HS-27A (cell line): ENCODE results near the gene FGGY.

Source experiments
- DNase-seq: peaks from one replicate; pipeline ENCODE4 v3.0.0-alpha.2; 2012; ENCODE audit warnings: low read depth, missing footprints

FGGY gene

DNA sequence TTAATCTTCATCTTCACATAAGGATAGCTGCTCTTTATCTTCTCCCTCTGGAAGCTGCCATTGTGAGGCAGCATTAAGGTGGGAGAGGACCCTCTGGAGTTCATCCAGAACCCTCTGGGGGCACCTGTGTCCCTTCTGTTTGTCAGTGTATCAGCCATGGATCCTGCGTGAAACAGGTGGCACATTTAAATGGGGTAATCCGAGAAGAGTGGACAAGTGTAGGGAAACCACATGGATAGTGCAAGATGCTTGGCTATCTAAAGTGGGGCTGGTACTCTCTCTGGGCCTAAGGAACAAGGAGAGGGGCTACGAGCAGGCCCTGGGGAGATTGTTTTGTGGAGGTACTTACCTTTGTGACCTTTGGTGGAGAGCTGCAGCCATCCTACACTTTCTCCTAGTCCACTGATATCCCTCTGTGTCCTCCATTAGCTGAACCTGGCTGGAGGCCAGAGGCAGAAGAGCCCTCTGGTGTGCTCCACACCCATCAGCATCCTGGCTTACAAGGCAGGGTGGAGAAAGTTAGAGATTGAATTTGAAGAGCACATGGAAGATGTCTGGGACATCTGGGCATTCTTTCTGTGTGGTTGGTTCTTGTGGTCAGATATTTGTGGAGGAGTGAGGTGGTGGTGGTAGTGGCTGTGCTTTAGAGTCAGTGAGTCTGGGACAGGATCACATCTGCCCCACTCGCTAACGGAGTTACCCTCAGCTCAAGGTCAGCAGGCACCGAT lies 117.7 kb downstream of the FGGY start:
- no peak for DNase-seq

DNA sequence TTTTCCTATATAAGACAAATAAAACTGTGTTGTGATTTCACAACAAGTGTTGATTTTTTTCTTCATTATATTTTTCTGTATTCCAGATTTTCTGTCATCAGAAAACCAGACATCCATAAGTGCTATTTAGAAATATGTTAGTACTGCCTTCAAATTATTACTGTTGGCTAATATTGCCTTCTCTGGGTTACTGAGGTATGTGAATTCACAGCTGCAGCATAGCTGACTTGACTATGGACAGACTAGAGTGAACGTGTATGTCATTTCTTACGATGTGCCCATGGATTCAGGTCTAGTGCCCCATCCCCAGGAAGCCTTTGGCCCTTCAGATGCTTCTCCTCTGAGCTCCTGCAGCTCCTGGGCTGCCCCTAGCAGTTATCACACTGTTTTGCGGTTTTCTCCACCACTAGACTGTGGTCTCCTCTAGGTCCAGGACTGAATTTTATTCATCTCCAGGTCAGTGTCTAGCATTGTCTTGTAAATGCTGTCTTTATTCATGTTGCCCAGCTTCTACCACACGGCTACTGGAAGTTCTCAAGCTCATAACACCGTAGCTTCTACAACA lies 118.5 kb downstream of the FGGY start:
- no peak for DNase-seq

DNA sequence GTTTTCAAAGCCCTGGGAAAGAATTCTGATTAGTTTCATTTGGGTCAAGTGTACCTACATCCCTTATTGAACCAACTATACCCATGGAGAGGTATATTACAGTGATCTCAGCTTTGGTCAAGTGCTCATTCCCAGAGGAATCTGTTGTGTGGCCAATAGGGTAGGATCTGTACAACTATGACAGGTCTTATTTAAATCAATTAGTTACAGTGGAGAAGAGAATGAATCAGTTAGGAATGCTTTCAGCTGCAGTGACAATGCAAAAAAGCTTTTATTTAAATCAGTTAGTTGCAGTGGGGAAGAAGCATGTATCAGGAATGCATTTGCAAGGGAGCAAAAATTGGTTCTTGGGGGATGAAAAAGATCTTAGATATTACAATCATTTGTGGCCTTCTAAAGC lies 119.0 kb downstream of the FGGY start:
- DNase-seq, result no peak

DNA sequence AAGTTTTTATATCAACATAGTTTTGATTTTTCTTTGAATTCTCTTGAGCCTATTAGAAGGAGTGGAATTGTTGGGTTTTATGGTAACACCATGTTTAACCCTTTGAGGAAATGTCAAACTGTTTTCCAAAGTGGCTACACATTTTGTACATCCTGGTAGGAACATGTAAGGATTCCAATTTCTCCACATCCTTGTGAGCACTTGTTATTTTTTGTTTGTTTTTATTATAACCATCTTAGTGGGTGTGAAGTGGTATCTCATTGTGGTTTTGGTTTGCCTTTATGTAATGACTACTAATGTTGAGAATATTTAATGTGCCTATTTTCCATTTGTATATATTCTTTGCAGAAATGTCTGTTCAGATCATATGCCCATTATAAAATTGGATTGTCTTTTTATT lies 120.5 kb downstream of the FGGY start:
- DNase-seq, result no peak

DNA sequence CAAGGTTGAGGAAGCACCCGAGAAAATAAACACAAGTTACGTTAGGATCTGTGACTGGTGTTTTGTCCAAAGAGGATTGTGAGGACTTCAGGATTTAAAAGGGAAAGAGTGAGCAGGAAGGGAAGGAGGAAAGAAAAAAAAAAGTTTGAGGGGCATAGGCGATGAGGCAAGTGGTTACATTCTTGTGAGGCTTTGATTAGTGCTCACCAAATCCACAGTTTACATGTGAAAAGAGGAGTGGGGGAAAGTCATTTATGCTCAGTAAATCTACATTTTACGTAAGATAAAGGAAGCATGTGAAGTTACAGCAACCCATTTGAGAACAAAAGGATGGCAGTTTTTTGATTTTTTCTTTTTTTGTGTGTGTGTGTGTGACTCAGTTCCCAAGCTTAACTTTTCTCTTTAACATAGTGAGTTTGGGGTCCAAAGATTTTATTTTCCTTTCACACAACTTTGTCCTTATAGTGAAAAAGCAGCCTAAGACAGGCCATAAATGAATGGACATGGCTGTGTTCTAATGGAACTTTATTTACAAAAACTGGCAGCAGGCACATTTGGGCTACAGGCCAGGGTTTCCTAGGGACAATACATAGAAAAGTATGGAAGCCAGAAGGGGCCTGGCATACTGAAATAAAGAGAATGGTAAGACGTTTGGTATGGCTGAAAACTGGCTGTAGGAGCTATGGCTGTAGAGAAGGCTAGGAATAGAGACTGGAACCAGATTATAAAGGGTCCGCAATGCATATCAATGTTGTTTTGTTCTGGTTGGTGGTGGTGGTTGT lies 121.7 kb downstream of the FGGY start:
- DNase-seq, result no peak

DNA sequence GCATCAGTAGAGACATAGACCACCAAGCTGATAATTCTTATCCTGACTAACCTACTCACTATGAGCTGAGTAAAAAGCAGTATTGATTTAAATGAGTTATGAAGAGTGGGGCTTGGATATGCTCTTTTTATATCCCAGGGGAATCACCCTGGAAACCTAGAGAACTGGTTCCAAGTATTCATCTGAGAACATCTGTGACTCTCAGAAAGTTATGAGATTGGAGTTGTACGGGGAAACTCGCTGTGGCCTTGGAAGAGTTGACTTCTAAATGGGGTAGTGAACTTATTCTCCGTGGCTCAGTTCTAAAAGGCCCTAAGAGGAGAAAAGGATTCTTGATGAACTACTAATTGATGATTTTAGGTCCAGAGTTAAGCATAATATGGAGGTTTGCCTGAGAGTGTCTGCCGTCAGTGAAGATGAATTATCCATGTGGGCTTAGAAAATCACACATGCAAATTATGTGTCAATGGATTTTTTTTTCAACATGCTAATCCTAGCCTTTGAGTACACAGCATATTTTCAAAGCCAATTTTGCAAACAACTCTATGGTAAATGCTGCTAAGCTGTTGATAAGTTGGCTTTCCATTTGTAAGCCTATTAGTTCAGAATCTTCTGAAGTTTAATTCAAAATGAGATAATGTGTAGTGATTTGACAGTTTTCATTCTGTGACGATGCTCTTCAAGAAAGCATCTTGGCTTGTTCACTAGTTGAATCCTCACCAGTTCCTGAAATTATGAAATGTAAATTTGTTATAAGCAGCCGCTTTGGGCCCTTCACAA lies 122.7 kb downstream of the FGGY start:
- no peak for DNase-seq

DNA sequence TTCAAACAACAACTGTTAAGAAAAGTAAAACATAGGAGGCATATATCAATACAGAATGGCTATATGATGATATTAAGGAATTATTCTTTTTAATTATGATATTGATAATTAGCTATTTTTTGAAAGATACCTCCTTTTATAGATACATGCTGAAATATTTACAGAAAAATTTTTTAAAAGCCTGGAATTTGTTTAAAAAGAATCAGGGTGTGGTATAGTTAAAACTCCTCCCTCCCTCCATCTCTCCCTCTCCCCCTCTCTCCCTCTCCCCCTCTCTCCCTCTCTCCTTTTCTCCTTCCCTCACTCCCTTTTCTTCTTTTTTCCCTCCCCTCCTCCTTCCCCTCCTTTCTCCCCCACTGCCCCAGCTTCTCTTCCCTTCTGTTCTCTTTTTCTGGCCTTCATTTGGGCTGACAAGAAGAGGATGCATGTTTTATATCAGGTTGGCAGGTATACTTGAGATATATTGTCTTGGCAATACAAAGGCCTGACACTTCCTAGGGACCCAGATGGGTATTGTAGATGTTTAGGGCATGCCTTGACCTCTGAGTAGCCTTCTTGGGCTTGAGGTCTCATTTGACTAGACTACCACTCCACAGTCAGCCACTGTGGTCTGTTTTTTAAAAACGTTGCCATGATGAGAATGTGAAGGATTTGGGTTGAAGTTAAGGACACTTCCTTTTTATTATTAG lies 124.5 kb downstream of the FGGY start:
- no peak for DNase-seq

DNA sequence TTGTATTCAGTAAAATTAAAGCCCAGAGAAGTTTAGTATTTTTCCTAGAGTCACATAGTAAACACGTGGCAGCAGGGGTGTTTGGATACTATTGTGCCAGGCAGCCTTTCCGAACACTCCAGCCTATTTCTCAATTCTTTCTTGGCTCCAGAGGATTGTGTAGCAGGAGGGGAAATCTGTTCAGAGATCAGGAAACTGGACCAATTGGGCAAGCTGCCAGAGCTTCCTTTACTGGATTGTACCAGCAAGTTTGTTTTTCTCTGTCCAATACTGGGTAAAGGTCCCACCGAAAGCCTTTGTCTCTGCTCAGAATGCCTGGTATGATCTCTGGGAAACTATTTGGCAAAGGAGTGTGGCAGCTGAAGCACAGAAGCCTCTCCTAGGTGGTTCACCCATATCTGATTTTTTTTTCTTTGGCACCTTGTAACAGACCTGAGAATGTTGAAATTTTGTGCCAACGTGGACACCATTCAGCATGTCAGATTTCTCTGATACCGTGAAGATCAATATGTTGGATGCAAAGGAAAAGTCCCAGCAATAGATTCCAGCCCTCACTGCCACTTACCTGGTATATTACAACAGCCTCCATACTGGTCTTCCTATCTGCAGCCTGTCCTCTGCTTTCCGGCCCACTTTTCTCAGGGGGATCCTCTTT lies 126.2 kb downstream of the FGGY start:
- no peak for DNase-seq

DNA sequence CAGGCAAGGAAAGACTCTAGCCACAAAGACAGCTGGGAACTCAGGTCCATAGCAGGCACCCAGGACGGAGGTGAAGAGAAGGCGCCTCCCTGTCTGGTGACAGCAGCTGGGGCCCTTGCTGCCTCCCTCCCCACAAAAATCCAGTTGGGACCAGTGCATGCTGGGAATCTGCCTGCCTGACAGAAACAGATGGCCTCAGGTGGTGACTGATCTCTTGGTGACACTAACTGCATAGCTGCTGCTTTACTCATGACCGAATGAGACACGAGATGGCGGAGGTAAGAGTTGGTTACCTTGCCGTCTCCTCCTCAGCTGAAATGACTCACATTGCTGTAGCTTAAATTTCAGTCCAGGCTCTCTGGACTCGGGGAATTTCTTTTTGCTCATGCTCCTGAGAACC lies 130.3 kb downstream of the FGGY start:
- no peak for DNase-seq

DNA sequence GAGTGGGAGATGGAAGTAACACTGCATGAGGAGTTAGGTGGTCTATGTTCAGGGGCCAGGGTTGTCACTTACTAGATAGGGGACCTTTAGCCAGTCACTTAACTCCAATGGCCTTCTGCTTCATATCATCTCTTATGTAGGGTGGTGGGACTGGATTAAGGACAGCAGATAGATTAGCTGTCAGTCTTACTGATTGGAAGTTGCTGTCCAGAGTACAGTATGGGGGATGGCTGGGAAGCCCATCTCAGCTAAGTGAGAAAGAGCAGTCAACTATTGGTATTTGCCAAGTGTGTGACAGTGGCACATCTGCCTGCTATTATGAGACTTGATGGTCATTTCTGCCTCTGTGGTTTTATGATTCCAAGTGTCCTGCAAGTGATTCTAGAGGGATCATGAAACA lies 130.9 kb downstream of the FGGY start:
- no peak for DNase-seq

DNA sequence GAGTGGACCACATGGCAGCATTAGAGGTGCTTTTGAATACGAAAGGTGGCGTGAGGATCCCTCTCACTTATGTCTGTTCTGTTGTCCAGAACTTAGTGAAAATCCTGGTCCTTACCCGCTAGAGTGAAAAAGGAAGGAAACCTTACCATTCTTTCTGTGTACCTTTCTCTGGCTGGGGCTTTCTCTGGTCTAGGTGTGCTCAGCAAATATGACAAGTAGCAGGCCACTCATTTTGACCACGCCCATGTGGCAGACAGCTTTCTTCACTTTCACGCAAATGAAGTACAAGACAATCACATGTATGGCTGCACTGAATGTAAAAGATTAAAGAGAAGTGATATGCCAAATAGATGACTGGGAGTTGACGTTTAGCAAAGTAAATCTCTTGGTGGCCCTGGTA lies 131.9 kb downstream of the FGGY start:
- no peak for DNase-seq

DNA sequence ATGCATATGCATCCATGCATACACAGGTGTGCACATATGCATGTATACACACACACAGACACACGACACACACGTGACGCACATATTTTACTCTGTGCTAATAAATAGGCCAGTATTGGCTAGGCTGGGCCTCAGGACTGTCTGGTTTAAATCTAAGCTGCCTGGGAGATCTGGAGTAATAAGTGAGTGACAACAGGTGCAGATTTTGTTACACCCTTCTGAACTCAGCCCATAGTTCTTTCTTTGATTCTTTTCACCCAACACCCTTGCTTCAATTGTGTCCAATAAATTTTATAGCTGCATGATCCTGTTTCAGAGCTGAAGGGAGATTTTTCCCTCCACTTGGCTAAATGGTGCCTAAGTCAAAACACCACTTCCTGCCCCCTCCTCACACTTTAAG lies 132.8 kb downstream of the FGGY start:
- DNase-seq, result no peak

DNA sequence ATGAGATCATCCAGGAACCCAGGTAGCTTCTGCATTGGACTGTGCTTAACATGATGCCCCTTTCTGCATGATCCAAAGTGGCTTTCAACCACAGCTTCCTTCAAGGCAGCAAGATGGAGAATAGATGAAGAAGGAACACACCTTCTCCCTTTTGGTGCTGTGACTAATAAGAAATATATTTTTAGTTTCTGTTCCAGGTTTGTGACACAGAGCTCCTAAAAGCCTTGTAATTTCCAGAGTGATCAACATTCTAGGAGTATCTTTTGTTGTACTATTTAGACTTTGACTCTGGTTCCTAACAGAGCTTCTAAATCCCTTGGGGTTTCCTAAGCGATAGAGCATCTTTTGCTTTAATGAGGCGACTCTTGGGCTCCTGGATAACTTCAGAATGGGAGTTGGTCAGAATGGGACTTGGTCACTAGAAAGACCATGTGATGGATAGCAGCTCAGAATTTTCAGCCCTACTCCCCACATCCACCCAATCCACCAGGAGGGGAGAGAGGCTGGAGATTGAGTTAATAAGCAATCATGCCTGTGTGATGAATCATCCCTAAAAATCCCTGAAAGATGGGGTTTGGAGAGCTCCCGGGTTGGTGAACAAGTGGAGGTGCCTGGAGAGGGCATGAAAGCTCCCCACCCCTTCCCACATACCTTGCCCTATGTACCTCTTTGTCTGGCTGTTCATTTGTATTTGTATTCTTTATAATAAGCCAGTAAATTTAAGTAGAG lies 134.8 kb downstream of the FGGY start:
- DNase-seq, result peak; percentile 76

DNA sequence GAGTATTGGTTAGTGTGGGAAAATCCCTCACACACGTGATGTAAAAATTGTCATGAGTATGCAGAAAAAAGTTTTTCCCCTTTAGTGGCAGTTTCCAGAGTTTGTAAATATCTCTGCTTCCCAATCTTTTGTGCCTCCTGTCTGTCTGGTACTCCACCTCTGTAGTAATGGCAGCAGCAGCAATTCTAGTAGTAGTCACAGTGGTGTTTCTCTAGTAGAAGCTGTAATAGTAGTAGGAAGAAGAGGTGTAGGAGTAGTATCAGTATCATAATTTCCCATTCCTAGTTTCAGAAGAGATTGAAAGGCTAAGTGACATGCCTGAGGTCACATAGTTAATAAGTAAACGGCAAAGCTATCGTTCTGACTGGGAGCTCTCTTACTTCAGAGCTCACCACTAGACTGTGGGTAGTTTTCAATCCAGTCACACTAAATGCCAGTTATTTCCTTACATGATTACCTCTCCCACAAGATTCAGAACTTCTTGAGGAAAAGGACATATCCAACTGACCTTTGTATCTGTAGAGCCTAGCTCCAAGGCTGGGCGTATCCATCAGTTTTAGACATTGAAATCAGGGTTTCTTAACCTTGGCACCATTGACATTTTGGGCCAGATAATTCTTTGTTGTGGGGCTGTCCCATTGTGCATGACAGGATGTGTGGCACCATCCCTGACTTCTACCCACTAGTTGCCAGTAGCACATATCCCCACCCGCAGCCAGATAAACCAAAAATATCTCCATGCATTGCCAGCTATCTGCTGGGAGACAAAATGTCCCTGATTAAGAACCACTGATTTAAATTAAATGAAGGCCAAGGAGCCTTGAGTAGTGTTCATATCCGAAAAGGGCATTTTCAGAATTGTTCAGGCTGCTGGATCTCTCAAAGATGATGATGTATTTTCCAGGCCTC lies 135.9 kb downstream of the FGGY start:
- DNase-seq, result no peak

DNA sequence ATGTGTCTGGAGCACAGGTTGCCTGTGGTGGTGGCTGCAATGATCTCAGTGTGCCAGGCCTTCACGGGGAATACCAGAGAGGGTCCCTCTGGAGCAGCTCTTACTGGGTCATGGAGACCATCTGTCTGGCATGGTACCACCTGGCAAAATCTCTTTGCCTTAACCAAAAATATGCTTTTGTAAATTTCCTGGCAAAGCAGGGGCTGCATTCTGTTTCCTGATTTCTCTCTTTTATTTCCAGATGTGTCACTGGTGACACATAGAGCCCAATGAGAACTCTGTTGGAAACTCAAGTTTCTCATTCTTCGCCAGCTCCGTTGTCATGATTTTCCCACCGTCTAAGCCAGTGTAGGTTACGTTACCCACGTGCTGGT lies 136.5 kb downstream of the FGGY start:
- DNase-seq, result no peak

DNA sequence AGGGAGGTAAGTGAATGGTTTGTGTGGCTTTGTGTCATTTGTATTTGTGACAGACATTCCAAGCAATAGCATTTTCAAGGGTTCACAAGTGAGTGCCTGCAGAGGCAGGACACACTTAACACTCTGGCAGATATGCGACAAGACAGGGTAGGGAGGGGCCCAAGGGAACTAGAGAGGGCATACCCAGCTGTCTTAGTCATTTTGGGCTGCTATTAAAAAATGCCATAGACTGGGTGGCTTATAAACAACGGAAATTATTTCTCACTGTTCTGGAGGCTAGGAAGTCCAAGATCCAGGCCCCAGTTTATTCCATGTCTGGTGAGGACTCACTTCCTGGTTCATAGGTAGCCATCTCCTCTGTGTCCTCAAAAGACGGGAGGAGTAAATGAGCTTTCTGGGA lies 137.4 kb downstream of the FGGY start:
- peak; percentile 79 for DNase-seq

DNA sequence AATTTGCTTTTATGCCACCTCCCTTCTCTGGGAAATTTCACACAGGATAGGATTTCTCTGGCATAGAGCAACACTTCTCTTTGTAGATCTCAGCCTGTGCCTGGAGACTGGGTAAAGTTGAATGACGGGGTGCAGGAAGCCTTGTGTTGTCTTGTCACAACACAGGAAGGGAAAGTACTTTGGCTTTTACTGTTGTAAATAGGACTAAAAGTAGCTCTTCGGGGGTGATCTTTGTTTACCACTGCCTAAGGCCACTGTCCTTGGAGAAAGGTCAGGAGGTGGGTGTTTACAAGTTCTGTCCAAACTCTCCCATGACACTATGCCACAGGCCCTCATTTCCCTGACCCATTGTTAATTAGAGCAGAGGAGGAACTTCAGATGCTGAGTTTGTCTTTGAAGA lies 139.7 kb downstream of the FGGY start:
- DNase-seq, result no peak

DNA sequence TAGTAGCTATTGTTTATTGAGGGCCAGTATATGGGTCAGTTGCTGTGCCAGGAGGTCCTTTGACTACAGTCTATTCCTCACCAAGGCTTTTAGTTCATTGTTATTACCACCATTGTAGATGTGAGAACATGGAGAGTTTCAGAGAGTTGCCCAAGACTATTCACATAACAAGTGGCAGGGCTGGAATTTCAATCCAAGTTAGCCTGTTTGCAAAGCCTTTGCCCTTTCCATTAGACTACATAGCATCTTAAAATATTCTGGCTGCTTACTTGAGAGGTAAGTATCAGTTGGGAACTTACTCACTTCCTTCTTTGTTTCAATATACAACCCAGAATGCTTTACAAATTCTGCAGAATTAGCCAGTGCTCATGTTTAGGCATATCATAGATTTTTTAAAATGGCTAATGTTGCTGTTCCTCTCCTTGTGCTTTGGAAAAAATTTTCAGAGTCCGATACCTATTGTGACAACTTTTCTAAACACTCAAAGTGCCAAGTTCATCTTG lies 141.2 kb downstream of the FGGY start:
- DNase-seq, result no peak

DNA sequence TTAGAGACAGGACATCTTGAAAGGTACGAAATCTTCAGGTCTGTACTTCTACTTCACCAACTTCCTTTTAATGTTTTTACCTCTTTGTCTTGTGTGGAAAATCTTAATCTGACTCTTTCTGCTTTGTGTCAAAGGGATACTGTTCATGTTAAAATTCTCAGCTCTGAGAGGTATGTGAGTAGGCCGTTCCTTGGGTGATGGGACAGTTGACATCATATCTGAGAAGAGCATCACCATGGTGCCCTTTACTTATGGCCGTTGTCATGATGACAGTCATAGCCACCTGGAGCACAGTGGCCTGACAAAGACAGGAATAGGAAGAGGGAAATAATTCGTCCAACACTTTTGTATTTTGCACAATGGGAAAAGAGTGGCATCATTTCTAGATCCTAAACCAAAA lies 145.6 kb downstream of the FGGY start:
- DNase-seq, result no peak

DNA sequence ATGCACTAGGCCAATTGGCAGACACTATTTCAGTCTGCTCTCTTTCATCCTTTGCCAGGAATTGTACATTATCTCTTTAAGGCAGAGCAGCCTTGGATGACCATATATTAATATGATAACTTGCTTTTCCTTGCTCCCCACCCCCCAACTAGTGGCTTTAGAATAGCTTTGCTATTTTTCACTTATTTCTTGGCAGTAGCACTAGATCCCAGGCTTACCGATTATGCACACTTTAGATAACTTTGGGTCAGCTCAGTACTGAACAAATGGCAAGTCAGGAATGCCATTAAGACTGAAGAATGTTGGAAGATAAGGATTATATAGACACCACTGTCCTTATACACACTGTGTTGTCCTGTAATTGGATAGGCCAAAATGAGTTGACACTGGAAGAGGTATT lies 146.4 kb downstream of the FGGY start:
- DNase-seq, result peak; percentile 82
